ENCODE results near the gene SLC15A1.
A peak's percentile ranks its signal among the peaks of the same experiment; 100 is the strongest.
"Not testable (repeated sequence)": the region's sequence is repeated elsewhere in the genome, so short reads cannot be mapped to it uniquely, and the experiment has no call there.

SLC15A1 gene

GRCh38 chr13:98780451-98780850 lies 28.0 kb upstream of the SLC15A1 start:
- no peak for DNase-seq

GRCh38 chr13:98779695-98780094 lies 27.2 kb upstream of the SLC15A1 start:
- DNase-seq, result no peak

GRCh38 chr13:98778749-98779148 lies 26.3 kb upstream of the SLC15A1 start:
- no peak for DNase-seq

GRCh38 chr13:98776644-98777043 lies 24.2 kb upstream of the SLC15A1 start:
- no peak for DNase-seq

- DNase-seq, result no peak
Measured at GRCh38 chr13:98775844-98776598, 23.5 kb upstream of the SLC15A1 start.

- no peak for DNase-seq
Measured at GRCh38 chr13:98775386-98775785, 22.9 kb upstream of the SLC15A1 start.

- DNase-seq, result no peak
Measured at GRCh38 chr13:98774776-98775175, 22.3 kb upstream of the SLC15A1 start.

GRCh38 chr13:98773921-98774320 lies 21.4 kb upstream of the SLC15A1 start:
- no peak for DNase-seq

- no peak for DNase-seq
Measured at GRCh38 chr13:98772794-98773452, 20.5 kb upstream of the SLC15A1 start.

GRCh38 chr13:98771838-98772611 lies 19.6 kb upstream of the SLC15A1 start:
- no peak for DNase-seq

- DNase-seq, result no peak
Measured at GRCh38 chr13:98769736-98770135, 17.3 kb upstream of the SLC15A1 start.

GRCh38 chr13:98768522-98768921 lies 16.1 kb upstream of the SLC15A1 start:
- peak in 1 of 2 donors; percentile 1 for DNase-seq

- no peak for DNase-seq
Measured at GRCh38 chr13:98766697-98767096, 14.2 kb upstream of the SLC15A1 start.

GRCh38 chr13:98765996-98766519 lies 13.6 kb upstream of the SLC15A1 start:
- DNase-seq, result no peak

GRCh38 chr13:98761986-98762616 lies 9.6 kb upstream of the SLC15A1 start:
- no peak for DNase-seq

GRCh38 chr13:98761126-98761985 lies 8.9 kb upstream of the SLC15A1 start:
- DNase-seq, result peak; percentile 23 to 26

- DNase-seq, result no peak
Measured at GRCh38 chr13:98755729-98756128, 3.3 kb upstream of the SLC15A1 start.

GRCh38 chr13:98755116-98755515 lies 2.6 kb upstream of the SLC15A1 start:
- no peak for DNase-seq

GRCh38 chr13:98754468-98754867 lies 2.0 kb upstream of the SLC15A1 start:
- DNase-seq, result not testable (repeated sequence)

- DNase-seq, result no peak
Measured at GRCh38 chr13:98751861-98752466, 508 bp downstream of the SLC15A1 start.

- DNase-seq, result no peak
Measured at GRCh38 chr13:98751367-98751782, 1.1 kb downstream of the SLC15A1 start.

- no peak for DNase-seq
Measured at GRCh38 chr13:98749501-98749900, 3.0 kb downstream of the SLC15A1 start.

All from inflammatory macrophage treated with lipopolysaccharide for 1 hour (primary cell).